Measurements from ENCODE around the gene EEF1AKMT4. TPM values are rescaled to one million over a fixed set of nuclear protein-coding genes. Genes with fewer than 3 reads are reported as not detected.
A peak's percentile ranks its signal among the peaks of the same experiment; 100 is the strongest.

EEF1AKMT4 gene
- 1 to 10 TPM; 3.4 to 9.7 (median 6.2) TPM for total RNA-seq

DNA sequence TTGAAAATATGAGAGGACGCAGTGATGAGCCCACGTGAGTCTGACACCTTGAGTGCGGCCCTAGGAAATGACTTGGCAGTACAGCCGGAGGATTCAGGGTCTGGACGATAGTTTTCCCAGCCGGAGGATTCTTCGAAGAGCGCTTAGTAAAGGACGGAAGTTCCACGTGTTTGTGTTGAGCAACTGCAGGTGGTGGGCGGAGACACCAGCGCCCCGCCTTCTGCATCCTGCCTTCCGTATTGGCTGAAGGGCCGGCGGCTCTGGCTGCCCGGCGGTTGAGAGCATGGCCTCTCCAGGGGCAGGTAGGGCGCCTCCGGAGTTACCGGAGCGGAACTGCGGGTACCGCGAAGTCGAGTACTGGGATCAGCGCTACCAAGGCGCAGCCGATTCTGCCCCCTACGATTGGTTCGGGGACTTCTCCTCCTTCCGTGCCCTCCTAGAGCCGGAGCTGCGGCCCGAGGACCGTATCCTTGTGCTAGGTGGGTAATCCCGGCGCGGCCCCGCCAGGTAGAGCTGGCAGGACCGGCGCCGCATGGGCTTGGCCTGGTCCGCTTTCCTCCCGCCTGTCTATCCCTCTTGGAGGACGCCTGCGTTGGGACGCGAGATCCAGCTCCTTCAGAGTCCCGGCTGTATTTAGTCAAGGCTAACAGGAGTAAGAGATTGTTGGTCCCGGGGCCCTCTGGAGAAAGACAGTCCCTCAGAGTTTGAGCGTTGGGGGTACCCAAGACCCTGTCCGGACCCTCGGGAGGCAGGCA is at the start of gene EEF1AKMT4:
TSS of gene EEF1AKMT4 (plus strand) at position 261 of the 755 bp plus-strand sequence. CDS start at position 284, 23 bp downstream.
- Histone ChIP-seq H3K4me3 (peak within 1 kb of the TSS; percentile 81 to 91 (median 88)), H3K9me3 (no peaks in the 10 kb centered on the region), H3K36me3 (no peaks in the 10 kb centered on the region), H3K4me1 (peaks cover 0 to 3% of the 10 kb centered on the region in 2 donors), H3K27me3 (no peaks in the 10 kb centered on the region), H3K27ac (peak within 1 kb of the TSS; percentile 74 to 86)
- TF ChIP-seq POLR2AphosphoS5 (IDR thresholded peaks at IDR 0.05) (peak; percentile 19 to 60 (median 20)), POLR2A (IDR thresholded peaks at IDR 0.05) (no peak), CTCF (IDR thresholded peaks at IDR 0.05) (peak; percentile 44 to 56 (median 49))
- peak; percentile 95 to 96 for DNase-seq (ENCODE audit: low spot score in 2 of 2)
- intact Hi-C loops (cut with DNase I; ENCODE audit: low total_unique reads) = loop anchor here (10.0 kb wide), 1 partner anchor 65 kb away; the partner anchor contains the start of gene ABCF3

DNA sequence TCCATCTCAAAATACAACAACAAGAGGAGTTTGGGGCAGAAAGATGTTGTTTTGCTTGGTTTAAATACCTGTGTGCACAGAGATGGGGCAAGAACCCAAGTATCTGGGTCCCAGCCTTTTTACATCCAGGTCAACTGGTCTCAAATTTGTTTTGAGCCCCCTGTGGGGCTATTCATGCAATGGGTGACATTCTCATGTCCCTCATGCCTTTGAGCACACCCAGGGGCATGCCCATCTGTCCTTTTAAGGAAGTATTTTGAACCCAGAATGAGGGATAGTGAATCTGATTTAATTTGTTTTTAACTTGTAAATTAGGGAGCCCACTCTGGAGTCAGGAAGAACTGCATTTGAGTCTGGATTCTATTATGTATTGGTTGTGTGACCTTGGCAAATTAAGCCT is 48.6 kb upstream of the EEF1AKMT4 start:
- no peaks in the 10 kb centered on the region for H3K4me1 ChIP-seq
- intact Hi-C loops (cut with DNase I; ENCODE audit: low total_unique reads) = no loop called here

DNA sequence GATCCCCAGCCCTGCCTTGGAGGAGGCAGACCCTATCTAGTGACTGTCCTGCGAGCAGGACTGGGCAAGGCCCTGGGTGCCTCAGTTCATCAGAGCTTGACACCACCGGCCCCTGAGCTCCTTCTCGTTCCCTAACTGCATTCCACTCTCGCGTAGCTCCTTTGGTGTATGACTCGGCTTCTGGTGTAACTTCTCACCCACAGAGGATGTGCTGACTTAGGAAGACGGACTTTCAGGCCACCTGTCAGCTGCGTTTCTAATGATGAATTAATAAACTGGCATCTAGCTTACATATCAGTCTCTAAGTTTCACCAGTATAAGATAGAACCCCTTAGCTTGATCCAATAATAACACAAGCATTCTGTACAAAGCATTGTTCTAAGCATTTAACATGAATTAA is 45.9 kb upstream of the EEF1AKMT4 start:
- Histone ChIP-seq H3K27me3 (peaks cover 5 to 6% of the 10 kb centered on the region in 2 donors), H3K4me3 (no peak overlapping the region), H3K4me1 (no peaks in the 10 kb centered on the region), H3K27ac (no peak overlapping the region), H3K36me3 (no peaks in the 10 kb centered on the region), H3K9me3 (no peaks in the 10 kb centered on the region)
- intact Hi-C loops (cut with DNase I; ENCODE audit: low total_unique reads) = no loop called here
- no peak for DNase-seq (ENCODE audit: low spot score in 2 of 2)
- no peak for TF ChIP-seq CTCF (IDR thresholded peaks at IDR 0.05)
- no peak for TF ChIP-seq POLR2AphosphoS5 (IDR thresholded peaks at IDR 0.05)
- TF ChIP-seq POLR2A (IDR thresholded peaks at IDR 0.05) = no peak

More for the DNA sequence above, 48.6 kb upstream of the EEF1AKMT4 start:
- no peaks in the 10 kb centered on the region for H3K9me3 ChIP-seq
- H3K36me3 ChIP-seq = no peaks in the 10 kb centered on the region
- TF ChIP-seq POLR2A (IDR thresholded peaks at IDR 0.05) = no peak
- TF ChIP-seq POLR2AphosphoS5 (IDR thresholded peaks at IDR 0.05) = no peak
- TF ChIP-seq CTCF (IDR thresholded peaks at IDR 0.05) = no peak
- no peak overlapping the region for H3K4me3 ChIP-seq
- no peaks in the 10 kb centered on the region for H3K27me3 ChIP-seq
- H3K27ac ChIP-seq = no peak overlapping the region
- DNase-seq (ENCODE audit: low spot score in 2 of 2) = no peak

GRCh38 chr3:184209146-184209923 is 40.1 kb upstream of the EEF1AKMT4 start:
- TF ChIP-seq POLR2AphosphoS5 (IDR thresholded peaks at IDR 0.05) = no peak
- TF ChIP-seq POLR2A (IDR thresholded peaks at IDR 0.05) = no peak
- no peak for TF ChIP-seq CTCF (IDR thresholded peaks at IDR 0.05)
- Histone ChIP-seq H3K4me3 (no peak overlapping the region), H3K4me1 (no peaks in the 10 kb centered on the region), H3K9me3 (no peaks in the 10 kb centered on the region), H3K27ac (no peak overlapping the region), H3K27me3 (peaks cover 5 to 6% of the 10 kb centered on the region in 2 donors), H3K36me3 (no peaks in the 10 kb centered on the region)
- no peak for DNase-seq (ENCODE audit: low spot score in 2 of 2)
- intact Hi-C loops (cut with DNase I; ENCODE audit: low total_unique reads) = no loop called here

All from breast epithelium (tissue), 4 donors.